CD4-positive, alpha-beta T cell treated with Interleukin-10 for 1 hour (primary cell): ENCODE measurements around the gene UBN2.
"Not testable (repeated sequence)": the region's sequence is repeated elsewhere in the genome, so short reads cannot be mapped to it uniquely, and the experiment has no call there.

ENCODE experiments used
- DNase-seq: peaks from one replicate; pipeline ENCODE4 v3.0.0-alpha.2; 2020

UBN2 gene

GRCh38 chr7:139304517-139304916 is 73.5 kb downstream of the UBN2 start:
- no peak for DNase-seq

DNA sequence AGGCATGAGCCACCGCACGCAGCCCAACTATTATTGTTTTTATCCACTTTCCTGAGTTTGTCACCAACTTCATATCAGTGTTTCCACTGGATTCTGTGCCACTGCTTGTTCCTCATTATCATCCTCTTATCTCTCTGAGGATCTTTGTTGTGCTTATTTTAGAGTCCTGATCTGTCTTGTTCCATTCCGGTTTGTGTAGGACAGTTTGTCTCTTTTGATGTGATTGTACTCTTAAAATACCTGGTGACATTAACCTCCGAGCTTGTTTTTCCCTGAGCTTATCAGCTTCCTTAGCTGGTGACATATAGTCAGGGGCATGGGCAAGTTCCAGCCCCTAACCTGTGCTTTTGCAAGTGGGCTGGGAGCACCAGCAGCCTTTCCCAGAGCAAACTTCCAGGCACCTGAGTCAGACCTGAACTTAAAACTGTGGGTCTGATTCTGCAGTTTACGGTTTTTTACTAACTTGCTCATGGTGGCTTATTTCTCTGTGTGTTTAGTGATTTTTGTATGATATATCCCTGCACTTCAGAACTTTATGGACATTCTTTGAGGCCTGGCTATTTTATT is 87.0 kb downstream of the UBN2 start:
- no peak for DNase-seq

DNA sequence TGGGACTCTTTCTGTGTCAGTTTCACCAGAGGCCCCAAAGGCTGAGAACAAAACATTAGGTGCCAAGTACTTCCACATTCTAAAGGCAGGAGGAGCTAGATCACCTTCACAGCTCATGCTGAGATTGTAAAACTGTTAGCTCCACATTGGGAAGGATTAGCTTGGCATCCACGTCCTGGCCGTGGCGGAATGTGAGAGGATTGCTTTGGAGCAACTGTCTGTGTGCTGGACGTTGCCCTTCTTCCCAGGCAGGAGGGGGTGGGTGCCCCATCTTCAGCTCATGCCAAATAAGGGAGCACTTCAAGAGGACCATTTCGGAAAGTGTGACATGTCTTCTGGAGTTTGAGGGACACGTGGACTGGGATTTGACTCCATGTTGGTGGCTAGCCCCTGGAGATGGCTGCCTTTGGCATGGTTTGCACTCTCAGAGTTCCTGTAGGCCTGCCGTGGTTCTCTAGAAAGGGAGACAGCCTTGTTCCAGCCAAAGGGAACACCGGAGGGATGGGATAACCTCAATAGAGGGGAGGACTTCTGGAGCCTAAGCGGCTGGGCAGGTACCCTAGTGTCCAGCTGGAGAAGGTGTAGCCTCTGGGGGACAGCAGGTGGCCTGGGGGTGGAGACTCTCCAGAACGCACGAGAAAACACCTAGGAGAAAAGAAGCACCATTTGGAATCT is 90.2 kb downstream of the UBN2 start:
- no peak for DNase-seq

DNA sequence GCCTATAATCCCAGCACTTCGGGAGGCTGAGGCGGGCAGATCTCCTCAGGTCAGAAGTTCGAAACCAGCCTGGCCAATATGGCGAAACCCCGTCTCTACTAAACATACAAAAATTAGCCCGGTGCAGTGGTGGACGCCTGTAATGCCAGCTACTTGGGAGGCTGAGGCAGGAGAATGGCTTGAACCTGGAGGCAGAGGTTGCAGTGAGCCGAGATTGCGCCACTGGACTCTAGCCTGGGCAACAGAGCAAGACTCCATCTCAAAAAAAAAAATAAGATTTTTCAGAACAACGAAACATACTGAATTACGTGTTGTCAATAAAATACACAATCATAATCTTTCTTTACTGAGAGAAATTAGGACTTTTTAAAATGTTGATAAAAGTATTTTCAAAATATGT is 93.7 kb downstream of the UBN2 start:
- not testable (repeated sequence) for DNase-seq

DNA sequence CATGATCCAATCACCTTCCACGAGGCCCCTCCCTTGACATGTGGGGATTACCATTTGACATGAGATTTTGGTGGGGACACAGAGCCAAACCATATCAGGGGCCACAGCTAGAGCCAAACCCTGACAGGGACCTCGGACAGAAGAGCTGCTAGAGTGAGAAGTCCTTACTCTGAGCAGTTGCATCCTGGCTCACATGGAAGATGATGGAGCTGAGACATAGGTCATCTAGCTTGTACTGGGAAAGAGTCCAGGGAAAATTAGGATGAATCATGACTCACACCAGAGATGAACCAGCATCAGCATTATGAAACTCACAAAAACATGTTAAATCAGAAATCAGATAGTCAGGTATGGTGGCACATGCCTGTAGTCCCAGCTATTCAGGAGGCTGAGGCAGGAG is 97.3 kb downstream of the UBN2 start:
- no peak for DNase-seq

GRCh38 chr7:139329119-139329518 is 98.1 kb downstream of the UBN2 start:
- DNase-seq, result no peak

DNA sequence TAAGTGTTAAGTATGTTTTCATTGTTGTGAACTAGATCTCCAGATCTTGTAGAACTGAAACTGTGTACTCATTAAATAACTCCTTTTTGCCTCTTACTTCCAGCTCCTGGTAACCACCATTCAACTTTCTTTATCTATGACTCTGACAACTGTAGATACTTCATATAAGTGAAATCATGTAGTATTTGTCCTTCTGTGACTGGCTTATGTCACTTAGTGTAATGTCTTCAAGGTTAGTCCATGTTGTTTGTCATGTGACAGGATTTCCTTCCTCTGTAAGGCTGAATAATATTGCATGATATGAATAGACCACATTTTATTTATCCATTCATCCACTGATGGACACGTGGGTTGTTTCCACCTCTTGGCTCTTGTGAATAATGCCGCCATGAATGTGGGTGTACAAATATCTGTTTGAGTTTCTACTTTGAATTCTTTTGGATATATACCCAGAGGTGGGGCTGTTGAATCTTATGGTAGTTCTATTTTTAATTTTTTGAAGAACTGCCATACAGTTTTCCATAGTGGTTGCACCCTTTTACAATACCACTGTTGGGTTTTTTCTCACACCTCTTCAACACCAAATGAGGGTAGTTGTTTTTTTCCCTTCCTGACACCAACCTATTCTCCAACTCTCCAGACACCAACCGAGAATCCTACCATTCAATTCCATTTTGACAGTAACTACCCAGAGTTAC is 99.4 kb downstream of the UBN2 start:
- no peak for DNase-seq

DNA sequence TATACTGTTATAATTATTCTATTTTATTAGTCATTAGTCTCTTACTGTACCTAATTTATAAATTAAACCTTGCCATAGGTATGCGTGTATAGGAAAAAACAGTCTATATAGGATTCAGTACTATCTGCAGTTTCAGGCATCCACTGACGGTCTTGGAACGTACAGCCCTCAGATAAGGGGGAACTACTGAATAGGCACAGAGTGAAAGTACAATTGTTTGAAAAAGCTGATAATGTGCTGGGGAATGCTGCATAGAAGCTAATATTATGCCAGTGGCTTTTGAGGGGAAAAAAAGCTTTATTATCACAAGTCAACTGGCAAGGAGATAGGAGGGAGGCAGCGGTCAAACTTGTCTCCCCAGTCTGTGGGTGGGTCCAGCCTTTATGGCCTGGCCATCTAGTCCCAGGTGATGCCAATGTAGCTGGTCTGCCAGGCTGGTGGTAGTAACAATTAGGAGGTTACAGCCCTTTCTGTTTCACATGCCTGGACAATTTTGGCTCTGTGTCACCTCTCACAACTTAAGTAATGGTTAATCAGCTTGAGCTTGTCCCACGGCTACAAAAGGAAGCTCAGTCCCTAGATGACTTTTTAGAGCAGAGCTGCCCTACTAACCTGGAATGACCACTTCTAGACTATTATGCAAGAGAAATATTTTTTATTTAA is 101.8 kb downstream of the UBN2 start:
- DNase-seq, result no peak

DNA sequence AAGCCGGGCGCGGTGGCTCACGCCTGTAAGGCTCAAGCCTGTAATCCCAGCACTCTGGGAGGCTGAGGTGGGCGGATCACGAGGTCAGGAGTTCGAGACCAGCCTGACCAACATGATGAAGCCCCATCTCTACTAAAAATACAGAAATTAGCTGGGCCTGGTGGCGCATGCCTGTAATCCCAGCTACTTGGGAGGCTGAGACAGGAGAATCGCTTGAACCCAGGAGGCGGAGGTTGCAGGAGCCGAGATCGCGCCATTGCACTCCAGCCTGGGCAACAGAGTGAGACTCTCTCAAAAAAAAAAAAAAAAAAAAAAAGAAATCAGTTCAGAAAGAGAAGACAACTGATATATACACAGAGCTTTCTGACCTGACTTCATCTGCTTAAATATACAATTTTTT is 102.4 kb downstream of the UBN2 start:
- DNase-seq, result not testable (repeated sequence)

DNA sequence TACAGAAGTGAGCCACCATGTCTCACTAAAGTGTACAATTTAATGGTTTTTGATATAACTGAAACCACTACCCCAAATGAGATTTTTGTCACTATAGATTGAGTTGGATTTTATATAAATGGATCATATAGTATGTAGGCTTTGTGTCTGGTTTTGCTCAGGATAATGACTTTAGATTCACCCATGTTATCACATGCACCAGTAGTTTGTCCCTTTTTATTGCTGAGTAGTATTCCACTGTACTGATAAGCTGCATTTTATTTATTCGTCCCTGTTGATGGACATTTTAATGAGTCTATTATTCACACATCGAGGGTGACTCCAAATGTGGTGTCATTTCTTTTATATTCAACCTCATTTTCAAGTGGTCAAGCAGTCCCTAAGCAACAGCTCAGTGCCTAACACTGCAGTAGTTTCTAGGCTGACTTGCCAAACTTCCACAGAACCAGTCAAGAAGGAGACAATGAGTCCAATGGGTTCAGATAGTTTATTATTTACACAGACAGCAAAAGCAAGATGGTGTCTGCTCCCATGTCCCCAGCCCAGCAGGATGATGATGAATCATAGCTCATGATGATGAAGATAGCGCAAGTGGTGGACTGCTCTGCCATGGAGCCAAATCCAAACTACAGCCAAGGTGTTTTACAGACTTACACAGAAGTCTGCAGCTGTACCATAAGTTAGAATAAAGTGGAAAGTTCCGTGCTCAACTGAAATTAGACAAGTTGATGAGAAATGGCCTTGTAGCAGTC is 103.5 kb downstream of the UBN2 start:
- no peak for DNase-seq

GRCh38 chr7:139339025-139339424 is 108.0 kb downstream of the UBN2 start:
- no peak for DNase-seq

- DNase-seq, result no peak
These were observed 108.6 kb downstream of the UBN2 start for GRCh38 chr7:139339698-139340036.

- DNase-seq, result peak; percentile 99
These were observed 109.2 kb downstream of the UBN2 start for GRCh38 chr7:139340037-139340807.

DNA sequence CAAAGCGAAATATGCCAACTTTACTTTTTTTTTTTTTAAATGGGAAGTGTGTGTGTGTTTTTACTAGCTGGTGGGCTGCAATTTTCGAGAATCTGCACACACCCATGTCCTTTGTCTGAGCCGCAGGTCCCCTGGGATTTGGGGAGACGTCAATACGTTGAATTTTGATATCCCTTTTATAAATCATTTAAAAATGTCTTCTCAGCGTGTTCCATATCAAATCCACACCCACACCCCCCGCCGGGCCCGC is 109.7 kb downstream of the UBN2 start:
- no peak for DNase-seq

DNA sequence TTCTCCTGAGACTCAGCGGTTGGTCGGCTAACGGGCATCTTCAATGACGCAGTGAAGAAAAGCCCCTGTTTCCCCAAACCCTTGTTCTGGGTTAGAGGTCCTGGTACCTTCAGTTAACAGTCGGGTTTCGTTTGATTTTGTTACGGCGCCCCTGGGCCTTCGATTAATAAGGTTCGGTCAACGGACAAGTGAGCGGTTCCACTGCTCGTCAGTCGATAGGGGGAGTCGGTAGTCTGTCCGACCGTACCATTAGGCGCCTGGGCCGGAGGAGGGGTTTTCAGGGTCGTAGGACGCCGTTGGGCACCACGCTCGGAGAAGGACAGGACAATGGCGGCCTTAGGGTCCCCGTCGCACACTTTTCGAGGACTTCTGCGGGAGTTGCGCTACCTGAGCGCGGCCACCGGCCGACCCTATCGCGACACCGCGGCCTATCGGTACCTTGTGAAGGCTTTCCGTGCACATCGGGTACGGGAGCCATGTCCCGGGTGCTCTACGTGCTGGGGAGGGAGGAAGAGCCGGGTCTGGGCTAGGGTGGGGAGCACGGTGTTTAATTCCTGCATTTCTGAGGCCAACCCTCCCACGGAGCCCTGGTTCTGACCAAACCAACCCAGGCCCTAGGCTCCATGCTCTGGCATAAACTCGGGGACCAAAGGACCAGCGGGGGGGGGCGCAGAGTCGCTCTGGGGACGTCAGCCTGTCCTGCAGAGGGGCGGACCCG is 110.2 kb downstream of the UBN2 start, which contains the start of gene FMC1:
FMC1 (plus strand) TSS at position 280 of the 718 bp plus-strand sequence; CDS start at position 328, 48 bp downstream.
- peak; percentile 90 for DNase-seq

DNA sequence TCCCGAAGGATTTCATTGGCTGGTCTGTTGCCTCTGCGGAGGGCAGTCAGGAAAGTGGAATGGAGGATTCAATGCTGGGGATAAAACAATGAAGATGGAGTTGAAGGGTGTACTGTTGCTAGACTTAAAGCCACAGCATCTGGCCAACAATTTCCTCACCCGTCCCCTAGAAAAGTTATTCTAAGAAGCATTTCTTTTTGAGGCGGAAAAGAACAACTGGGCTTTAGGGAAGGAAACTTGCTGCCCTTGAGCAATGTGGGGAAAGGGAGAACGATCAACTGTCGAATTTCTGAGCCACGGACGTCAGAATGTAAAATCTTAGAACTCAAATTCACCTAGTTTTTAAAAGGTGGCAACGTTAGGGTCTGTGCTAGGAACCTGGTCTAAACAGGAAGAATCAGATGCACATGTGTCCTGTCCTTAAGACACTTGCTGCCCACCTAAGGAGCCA is 110.8 kb downstream of the UBN2 start:
- DNase-seq, result no peak

- no peak for DNase-seq
These were observed 114.0 kb downstream of the UBN2 start for GRCh38 chr7:139345042-139345441.

GRCh38 chr7:139351027-139351426 is 120.0 kb downstream of the UBN2 start:
- DNase-seq, result no peak

GRCh38 chr7:139354729-139355128 is 123.7 kb downstream of the UBN2 start:
- no peak for DNase-seq

DNA sequence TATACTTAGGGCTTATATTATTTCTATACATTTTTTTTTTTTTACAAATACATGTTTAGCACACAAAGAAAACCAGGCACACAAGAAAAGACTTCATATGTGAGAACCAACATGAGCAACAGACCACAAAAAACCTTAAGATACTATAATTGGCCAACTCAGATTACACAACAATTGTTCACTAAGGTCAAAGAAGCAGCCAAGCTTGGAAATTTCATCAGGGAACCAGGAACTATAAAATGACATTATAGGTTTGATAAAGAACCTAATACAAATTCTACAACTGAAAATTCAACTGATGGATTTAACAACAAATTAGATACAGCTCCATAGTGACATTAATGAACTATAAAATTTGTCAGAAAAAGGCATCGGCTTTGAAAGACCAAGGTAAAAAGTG is 124.3 kb downstream of the UBN2 start:
- DNase-seq, result no peak
